ENCODE measurements around the gene ZFPL1. TPM values are rescaled to one million over a fixed set of nuclear protein-coding genes. Genes with fewer than 3 reads are reported as not detected.
A peak's percentile ranks its signal among the peaks of the same experiment; 100 is the strongest.

ZFPL1 gene
- total and polyA plus RNA-seq, 9 of the 15 experiments (the other 6 are each of a cell fraction or from before 2014, with no cell fraction given), result 3.7 to 37.5 (median 22.7) TPM

DNA sequence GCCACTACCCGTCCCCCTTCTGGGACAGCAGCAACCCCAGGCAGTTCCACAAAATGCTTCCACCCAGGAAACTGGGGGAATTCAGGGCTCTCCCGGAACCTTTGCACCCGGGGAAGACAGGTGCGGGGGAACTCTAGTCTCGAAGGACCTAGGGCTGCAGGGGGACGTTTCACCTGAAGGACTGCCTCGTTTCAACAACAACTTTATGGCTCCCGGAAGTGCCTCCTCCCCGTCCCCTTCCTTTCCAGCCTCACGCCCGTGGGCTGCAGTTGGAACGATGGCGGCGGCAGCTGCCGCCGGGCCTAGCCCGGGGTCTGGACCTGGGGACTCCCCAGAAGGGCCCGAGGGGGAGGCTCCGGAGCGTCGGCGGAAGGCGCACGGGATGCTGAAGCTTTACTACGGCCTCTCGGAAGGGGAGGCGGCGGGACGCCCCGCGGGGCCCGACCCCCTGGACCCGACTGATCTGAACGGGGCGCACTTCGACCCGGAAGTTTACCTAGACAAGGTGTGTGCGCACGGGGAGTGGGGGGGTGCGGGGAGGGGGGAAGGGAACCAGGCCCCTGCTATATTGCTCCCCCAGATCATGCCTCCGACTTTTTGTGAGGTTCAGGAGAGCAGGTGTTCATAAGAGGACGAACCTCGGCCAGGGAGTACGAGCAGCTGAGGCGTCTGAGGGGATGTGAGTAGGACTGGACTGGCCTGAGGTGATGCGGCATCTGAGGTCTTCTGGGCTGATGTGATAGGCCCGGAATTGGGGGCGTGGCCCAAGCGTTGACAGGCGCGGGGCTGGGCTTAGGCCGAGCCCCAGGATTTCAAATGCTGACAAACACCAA lies 12.2 kb downstream of the ZFPL1 start, which contains the start of gene VPS51 (continued):
- TF ChIP-seq ZNF12 (CRISPR knock-in tag; IDR thresholded peaks at IDR 0.05) (no peak), SMARCA4 (IDR thresholded peaks at IDR 0.05) (no peak), ZBTB11 (CRISPR knock-in tag; IDR thresholded peaks at IDR 0.05) (peak; percentile 99 to 100 (median 100)), L3MBTL2 (IDR thresholded peaks at IDR 0.05) (peak; percentile 57), SRSF9 (IDR thresholded peaks at IDR 0.05; ENCODE audit: borderline replicate concordance, low read depth, low read length) (no peak), ZNF24 (IDR thresholded peaks at IDR 0.05) (peak; percentile 85), MTA1 (IDR thresholded peaks at IDR 0.05; ENCODE audit: borderline replicate concordance) (0 out of 2 replicates have a peak, but pooled peaks have one; percentile 56), RERE (CRISPR knock-in tag; IDR thresholded peaks at IDR 0.05; ENCODE audit: borderline replicate concordance) (no peak)
- TF ChIP-seq, protein P1, sequence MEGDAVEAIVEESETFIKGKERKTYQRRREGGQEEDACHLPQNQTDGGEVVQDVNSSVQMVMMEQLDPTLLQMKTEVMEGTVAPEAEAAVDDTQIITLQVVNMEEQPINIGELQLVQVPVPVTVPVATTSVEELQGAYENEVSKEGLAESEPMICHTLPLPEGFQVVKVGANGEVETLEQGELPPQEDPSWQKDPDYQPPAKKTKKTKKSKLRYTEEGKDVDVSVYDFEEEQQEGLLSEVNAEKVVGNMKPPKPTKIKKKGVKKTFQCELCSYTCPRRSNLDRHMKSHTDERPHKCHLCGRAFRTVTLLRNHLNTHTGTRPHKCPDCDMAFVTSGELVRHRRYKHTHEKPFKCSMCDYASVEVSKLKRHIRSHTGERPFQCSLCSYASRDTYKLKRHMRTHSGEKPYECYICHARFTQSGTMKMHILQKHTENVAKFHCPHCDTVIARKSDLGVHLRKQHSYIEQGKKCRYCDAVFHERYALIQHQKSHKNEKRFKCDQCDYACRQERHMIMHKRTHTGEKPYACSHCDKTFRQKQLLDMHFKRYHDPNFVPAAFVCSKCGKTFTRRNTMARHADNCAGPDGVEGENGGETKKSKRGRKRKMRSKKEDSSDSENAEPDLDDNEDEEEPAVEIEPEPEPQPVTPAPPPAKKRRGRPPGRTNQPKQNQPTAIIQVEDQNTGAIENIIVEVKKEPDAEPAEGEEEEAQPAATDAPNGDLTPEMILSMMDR (IDR thresholded peaks at IDR 0.05 in 2 of 3, conservative IDR thresholded peaks at IDR 0.05 in 1 of 3; ENCODE audit: insufficient read depth in 2 of 3, low read depth in 1 of 3, low read length in 3 of 3), result 0 out of 6 replicates have a peak, but pooled peaks of 1 of the 3 experiments have one; percentile 7
- TF ChIP-seq, protein P2, sequence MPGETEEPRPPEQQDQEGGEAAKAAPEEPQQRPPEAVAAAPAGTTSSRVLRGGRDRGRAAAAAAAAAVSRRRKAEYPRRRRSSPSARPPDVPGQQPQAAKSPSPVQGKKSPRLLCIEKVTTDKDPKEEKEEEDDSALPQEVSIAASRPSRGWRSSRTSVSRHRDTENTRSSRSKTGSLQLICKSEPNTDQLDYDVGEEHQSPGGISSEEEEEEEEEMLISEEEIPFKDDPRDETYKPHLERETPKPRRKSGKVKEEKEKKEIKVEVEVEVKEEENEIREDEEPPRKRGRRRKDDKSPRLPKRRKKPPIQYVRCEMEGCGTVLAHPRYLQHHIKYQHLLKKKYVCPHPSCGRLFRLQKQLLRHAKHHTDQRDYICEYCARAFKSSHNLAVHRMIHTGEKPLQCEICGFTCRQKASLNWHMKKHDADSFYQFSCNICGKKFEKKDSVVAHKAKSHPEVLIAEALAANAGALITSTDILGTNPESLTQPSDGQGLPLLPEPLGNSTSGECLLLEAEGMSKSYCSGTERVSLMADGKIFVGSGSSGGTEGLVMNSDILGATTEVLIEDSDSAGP (CRISPR knock-in tag; IDR thresholded peaks at IDR 0.05), result peak; percentile 78; the same call in 1 of the 2 replicates
- TF ChIP-seq, protein P3, sequence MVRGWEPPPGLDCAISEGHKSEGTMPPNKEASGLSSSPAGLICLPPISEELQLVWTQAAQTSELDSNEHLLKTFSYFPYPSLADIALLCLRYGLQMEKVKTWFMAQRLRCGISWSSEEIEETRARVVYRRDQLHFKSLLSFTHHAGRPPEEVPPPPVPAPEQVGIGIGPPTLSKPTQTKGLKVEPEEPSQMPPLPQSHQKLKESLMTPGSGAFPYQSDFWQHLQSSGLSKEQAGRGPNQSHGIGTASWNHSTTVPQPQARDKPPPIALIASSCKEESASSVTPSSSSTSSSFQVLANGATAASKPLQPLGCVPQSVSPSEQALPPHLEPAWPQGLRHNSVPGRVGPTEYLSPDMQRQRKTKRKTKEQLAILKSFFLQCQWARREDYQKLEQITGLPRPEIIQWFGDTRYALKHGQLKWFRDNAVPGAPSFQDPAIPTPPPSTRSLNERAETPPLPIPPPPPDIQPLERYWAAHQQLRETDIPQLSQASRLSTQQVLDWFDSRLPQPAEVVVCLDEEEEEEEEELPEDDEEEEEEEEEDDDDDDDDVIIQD (CRISPR knock-in tag; IDR thresholded peaks at IDR 0.05), result no peak

Data from K562 (cell line).